T1000 (cell line): ENCODE results near the gene FAM240A.

Experiments
- DNase-seq: peaks from one replicate; lab custom pipeline; 2025; ENCODE audit warnings: mixed read lengths; lab: John Stamatoyannopoulos, UW

Gene FAM240A

DNA sequence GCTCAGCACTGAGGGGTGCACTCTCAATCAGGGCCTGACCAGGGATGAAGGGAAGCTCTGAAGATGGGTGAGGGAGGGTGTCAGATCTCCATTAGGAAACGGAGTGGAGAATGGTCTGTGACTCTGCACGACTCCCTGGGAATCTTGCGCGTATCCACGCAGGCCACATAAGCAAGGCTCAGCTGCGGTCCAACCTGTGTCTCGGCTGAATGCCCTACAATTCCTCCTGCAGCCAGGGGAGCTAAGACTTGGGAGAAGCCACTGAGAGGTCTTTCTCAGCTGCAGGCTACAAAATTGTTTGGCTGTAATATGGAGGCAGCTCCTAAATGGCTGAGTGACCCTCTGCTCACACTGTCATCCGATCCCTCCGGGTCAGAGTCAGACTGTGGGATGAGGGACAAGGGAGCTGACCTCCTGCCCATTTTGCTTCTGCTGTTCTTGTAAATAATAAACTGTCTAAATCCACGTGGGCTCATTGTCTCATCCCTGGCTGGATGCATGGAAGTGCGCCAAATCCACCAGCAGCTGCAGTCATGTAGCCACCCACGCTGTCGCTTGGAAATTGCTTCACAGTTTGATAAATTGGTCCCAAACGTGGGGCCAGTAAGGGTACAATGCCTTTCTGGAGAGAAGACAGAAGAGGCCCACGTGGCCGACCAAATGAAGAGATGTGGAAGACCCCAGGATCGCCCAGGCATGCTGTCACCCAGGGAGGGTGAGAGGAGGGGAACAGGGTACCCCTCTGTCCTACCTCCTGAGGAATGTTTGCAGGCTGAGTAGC lies 50.6 kb downstream of the FAM240A start:
- DNase-seq = no peak

DNA sequence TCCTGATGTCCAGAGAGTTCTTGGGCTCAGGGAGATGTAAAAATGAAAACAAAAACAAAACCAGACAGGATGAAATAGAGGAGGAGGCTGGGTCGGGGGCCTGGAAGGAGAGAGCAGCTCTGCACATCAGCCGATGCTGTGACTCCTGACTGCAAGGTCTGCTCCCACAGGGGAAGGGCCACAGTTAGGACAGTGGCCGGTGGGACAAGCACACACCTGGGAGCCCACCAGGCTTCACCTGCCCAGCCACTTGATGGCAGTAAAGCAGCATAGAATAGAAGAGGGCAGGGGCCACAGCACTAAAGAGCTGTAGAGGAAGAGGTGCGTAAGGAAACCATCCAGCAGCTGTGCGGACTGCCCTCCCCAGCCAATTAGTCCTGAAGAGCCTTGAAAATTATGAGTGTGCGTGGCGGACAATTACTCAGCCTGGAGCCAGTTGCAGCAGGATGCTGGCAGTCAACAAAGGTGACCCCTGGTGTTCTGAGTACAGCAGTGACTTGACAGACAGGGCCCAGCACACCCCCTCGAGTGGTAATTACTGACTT lies 51.3 kb downstream of the FAM240A start:
- no peak for DNase-seq

DNA sequence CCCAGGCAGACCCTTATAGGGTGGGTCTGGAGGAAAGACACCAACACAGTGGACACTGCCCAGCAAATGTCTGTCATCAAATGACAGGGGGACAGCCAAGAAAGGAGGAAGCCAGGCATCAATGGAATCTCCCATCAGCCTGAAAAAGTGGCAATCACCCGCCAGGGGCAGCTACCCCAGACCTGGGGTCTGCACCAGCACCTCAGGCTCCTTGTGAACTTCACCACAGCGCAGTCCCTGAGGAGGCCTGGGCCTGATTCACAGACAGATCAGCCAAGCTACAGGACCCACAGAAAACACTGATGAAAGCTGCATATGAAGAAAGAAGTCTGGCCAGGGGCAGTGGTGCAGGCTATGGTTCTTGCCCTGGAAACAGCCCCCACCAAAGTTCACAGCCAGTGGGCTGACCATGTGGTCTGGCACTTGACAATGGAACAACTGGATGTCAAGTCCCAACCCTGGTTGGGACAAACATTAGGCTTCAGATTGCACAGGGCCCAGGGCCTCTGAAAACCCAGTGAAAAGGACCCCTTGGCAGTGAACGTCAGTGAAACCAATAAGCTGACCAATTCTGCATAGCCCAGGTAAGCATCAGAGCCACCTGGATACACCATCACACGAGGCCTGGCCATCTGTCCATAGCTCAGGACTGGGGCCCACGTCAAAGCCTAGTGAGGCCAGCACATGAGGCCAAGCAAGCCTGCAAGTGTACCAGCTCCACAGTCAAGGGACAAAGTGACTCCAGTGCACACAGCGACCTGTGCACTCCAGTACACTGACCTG lies 52.1 kb downstream of the FAM240A start:
- no peak for DNase-seq

DNA sequence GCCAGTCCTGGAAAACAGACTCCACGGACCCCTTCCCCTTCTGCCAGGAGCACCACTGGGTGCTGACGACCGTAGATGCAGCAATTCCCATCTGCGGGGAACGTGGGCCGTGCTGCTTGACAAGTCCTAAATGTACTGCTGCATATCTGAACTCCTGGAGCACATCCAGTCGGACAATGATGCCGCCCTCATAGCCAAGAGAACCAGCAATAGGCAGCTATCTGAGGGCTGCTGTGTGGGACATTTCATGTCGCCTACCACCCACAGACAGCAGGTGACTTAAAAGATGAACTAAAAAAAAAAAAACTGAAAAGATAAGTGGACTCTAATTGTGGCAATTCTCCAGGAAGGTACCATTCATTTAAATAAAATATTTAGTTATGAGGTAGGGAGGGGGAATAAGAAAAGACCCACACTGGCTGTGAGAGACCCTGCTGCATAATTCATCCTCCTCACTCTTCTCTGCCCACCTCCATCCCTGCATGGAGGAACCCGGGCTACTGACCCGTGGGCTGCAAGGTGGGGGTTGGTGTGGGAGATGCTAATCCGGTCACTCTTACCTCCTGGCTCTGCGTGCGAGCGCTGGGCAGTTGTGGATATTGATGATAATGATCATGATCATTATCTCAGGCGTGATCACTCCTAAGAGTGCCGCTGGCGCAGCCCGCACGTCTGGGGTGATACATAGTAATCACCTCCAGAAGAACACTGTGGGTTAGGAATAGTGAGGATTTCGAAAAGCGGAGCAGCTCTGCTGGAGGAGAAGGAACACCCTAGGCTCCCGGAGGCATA lies 52.8 kb downstream of the FAM240A start:
- DNase-seq = no peak

DNA sequence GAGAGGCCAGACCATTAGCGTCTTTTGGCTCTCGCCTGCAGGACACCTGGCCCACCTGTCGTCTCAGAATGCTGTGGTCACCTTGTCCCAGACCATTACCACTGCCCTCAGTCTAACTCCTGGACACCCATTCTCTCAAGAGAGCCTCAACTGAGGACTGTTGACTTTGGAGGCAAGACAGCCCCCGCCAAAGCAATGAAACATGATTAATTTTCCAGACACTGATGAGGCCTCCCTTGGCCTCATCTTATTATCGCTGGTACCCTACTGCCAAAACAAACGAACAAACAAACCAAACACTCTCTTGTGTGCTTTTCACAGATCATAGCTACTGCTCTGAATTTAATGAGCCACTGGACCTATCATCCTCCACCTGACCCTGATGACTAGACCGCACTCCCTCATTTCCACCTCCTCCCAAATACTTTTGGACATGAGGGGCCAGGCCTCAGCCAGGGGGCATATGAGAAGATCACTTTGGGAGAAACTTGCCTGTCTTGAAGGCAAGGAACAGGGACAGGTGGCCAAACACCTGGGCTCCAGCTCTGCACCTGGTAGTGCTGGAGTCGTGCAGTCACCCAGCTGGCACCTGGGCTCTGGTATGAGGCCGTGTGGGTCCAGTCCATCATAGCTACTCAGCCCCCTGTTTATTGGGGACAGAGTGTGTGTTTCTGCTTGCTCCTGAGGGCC lies 53.6 kb downstream of the FAM240A start:
- no peak for DNase-seq

DNA sequence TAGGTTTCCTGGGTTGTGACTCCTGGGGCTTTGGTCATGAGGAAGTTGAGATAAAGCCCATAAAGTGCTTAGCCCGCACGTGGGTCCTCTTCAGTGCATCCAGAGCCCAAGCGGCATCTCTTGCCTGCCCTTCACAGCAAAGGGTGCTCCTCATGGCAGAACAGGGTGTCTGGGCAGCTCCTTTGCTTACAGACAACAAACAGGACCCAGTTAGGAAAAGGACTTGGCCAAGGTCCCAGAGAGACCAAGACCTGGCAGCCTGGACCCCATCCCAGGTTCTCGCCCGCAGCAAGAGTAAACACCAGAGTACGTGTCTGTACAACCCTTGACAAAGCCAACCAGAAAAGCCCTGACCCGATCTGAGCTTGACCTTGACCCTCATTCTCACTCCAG lies 54.1 kb downstream of the FAM240A start:
- no peak for DNase-seq

DNA sequence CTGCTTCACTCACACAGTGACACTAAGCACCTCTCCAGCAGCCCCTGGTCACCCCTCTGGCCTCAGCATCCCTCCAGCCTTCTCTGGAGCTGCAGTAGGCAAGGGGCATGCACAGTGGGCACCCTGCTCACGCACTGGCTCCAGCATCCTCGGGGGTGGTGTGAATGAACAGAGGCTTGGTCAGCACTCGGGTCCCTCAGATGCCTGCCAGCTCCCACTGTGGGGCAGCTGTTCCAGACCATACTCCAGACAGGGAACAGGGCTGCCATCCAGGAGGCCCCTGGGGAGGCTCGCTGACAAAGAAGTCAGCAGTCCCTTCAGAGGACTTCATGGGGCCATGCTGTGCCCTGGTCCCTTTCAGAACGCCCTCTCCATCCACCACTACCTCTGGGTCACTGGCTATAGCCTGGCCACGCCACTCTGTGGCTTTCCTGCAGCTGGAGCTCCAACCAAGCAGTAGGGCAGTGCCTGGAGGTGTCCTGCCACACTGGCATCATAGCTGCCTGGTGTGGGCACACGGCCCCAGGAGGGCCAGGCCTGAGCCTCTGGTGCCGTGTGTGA lies 54.8 kb downstream of the FAM240A start:
- no peak for DNase-seq

DNA sequence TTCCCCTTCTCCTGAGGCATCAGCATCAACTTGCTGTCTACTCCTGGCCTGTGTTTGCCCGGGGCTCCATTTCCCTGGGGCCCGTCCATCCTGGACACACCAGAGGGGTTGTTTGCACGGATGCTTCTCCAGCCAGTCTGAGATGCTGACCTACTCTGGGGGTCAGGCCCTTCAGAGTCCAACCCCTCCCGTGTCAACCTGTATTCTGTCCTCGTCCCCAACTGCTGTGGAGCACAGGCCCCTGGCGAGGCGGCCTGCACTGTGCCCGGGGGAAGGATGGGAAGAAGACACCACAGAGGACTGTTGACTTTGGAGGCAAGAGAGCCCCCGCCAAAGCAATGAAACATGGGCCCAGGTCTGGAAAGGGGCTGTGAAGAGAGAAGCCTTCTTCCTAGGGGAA lies 55.3 kb downstream of the FAM240A start:
- DNase-seq = no peak

DNA sequence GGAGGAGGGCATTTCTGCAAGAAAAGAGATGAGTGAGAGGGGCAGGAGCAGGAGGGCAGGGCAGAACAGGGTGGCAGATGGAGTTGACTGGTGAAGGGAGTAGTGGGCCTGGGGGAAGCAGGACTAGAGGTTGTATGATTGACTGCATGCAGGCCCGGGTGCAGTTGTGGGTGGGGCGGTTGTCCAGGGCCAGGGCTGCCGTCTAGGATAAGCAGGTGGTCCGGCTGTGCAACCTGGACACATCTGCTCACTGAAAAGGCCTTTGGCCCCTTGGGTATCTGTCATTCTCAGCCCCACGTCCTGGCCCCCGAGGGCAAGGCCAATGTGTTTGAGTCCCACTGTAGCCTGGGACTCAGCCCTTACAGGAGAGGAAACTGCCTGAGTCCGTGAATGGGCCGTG lies 55.8 kb downstream of the FAM240A start:
- DNase-seq = no peak

DNA sequence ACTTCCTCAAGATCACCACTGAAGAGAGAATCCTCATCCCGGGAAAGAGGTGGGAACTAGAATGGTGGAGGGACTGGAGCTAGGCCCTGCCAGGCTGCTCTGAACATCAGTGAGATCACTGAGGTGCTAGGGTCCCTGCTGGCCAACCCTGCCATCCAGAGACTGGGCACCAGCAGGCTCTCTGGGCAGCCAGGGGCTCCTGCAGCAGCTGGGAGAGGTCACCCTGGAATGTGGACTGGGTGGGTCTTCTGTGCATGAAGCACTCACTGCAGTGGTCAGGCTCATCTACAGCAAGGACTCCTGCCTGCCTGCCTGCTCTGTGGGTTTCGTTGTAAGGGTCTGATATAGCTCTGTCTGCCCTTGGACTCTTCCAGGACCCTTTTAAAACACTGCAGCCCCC lies 56.3 kb downstream of the FAM240A start:
- DNase-seq = no peak

DNA sequence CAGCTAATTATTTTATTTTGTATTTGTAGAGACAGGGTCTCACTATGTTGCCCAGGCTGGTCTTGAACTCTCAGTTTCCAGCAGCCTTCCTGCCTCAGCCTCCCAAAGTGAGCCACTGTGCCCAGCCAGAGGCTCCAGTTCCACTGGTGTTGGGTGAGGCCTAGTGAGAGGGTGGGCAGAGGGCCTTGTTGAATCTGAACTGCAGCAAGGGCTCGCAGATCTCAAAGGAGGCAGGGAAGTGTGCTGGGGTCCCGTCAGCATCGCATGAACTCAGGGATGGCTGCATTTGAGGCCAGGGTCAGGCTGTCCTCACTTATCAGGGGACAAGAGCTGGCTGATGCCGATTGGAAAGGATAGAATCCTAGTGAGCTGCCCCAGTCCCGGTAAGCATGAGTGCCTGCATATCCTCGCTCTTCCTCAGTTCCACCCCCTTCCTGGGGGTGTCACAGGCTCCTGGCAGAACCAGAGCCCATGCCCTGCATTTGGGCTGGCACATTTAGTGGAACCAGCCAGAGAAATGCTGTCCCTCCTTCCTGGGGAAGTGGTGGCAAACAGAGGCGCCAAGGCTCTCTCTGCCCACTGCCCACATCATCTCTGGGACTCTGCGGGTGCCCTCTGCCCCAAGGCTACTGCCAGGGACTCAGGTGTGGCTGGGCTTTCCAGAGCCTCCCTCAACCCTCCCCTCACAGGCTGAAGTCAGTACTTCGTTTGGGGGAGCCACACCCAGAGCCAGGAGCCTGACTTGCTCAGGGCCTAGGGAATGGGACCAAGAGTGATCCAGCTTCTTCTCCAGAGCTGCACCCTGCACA lies 57.1 kb downstream of the FAM240A start:
- DNase-seq = no peak

DNA sequence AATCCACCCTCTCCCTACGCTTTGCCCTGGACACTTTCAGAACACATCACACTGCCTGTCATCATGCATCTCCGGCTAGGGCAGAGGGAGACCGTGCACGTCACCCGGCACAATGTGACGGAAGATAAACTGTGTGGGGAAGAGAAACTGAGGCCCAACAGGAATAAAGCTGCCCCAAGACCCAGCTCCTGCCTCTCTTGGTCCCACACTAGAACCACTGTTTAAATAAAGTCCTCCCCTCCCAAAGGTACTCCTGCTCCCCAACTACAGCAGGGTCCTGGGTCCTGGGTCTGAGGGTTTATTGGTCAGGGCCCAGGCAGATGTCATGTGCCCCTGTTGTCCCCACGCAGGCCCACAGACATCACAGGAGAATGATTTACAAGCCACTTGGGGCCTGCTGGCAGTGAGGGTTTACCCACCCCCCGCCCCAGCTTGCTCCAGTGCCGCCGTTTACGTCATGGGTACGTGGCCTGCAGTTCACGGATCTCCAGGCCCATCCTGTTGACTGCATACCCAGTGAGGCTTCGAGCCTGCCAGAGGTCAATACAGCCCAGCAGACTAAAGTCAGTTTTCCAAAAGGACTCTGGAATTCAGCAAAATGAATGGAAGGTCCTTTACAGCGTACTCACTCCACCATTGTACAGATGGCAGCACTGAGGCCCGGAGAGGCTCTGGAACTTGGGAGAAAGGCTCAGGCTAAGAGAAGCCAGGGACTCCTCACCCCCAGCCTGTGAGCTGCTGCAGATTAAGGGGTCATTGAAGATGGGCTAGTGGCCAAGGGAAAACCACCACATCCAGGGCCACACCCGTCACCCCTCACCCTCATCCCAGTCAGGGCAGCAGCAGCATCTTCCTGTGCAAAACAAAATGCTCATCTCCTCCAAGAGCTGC lies 57.9 kb downstream of the FAM240A start:
- no peak for DNase-seq

DNA sequence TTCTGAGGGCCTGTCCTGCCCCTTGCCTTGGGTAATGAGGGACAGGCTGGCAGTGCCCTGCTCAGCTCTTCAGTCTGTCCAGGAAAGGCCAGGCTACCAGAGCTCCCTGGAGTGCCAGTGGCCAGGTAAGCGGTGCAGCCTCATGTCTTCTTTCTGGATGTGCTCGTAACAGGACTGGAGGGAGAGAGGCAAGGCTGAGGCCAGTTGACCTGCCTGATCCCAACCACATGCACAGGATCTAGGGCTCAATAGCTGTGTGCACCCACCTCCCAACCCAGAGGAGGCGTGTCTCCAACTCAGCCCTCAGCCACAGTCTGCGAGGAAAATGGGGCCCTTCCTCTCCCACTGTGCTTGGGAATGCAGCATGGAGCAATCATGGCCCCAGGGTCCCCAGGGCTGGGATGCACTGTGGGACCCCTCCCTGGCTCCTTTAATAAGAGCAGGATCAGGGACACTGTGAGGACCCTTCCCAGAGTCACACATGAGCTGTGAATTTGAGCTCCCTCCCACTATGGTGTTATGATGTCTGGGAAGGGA lies 58.6 kb downstream of the FAM240A start:
- no peak for DNase-seq

DNA sequence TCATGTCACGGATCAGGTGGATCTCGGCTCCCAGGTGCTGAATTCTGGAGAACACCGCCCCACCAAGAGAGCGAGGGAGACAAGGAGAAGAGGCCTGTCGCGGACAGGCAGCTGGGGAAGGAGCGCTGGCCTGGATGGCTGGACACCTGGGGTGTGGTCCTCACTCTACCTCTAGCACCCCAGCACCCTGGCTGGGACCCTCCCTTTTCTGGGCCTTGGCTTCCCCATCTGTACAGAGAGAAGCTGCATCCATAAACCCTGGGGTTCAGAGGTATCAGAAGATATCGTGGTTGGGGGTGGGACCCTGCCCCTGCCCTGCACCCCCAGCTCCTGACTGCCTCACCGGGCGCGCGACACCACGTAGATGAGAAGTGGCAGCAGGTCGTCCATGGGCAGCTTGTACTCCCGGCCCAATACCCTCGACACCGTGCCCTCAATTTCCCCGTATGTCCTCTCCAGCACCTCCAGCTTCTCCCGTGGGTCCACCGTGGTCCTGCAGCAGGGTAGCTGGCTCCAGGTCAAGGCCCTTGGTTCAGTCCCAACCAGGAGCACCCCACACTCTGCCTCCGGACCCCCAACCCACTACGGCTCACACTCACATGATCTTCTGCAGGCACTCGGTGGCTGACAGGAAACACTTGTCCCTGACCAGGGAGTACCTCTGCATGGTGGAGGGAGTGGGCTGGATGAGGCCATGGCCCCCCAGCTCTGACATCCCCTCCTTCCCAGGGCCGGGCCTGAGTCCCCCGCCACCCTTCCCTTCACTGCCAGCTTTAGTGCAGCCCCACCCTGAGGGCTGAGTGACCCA lies 59.4 kb downstream of the FAM240A start:
- DNase-seq = no peak

DNA sequence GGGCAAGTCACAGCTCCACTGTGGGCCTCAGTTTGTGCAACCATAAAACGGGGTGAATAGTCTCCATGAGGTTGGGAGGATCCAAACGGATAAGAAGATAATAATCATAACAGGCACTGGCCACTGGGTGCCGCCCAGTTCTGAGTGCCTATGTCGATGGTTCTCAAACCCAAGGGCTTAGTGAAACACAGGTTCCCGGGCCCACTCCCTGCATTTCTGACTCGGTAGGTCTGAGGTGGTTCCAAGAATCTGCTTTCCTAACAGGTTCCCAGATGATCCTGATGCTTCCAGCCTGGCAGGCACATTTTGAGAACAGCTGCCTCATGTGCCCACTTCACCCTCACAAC lies 60.0 kb downstream of the FAM240A start:
- DNase-seq = no peak

DNA sequence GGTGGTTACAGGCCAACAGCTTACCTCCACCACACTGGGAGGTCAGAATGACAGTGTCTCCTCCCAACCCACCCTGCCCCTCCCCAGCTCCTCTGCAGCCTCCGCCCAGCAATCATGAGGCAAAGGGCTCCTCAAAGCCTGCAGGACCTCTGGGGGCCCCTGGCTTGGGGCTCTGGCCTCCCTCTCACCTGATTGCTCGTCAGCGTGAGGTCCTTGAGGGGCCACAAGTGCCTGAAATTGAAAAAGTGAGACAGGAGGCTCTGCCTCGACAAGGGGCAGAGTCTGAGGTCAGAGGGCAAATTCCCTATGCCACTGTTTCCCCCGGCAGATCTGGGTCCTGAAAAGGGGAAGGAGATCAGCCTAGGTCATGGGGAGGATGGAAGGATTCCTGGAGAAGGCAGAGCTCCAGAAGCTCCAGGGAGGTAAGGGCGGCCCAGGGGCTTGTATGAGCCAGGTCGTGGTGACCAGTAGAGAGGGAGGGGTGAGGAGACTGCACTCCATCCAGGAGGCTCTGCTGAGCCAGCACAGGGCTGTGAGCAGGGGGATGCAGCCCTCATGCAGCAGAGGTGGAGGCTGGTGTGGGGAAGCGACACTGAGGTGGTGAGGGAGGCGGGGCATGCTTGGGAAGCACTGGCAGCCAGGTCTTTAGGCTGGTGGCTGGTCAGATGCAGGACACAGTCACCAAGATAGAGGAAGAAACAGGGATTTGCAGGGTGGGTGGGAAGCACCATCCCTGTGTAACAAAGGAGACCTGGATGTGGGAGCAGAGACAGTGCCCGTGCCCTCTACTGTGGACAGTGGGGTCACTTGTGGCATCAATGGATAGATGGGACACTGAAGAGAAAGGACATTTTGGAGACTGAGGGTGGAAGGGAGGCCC lies 61.1 kb downstream of the FAM240A start:
- no peak for DNase-seq

DNA sequence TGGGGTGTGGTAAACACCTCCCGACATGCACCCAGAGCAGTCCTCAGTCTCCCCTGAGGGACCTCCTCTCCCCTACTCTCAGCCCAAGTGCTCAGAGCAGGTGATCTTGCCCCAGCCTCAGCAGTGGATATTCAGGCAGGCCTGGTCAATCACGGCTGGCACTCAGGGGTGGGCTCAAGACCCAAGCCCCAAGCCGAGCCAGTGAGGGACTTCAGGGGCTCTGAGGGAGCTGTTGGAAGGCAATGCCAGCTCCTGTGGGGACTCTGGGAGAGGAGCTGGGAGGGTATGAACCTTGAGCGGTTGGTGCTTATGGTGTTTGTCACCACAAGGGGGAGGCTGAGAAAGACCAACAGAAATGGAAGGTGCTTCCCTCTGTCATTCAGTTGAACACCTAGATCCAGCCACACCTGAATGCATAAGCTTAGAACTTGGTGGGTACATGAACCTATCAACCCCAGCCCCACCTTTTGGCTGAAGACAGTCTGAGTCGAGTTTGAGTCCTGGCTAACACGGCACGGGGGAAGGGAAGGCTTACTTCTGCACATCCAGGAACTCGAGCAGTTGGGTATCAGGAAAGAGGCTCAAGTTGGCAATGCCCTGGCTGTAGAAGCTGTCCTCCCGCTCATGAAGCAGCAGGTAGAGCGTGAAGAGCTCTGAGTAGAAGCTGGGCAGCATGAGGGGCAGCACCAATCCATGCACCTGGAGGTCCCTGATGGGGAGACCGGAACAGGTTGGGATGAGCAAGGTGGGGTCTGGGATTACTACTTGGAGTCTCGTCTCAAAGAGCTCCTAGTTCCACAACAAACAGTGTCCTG lies 61.9 kb downstream of the FAM240A start:
- no peak for DNase-seq
